RWPE2 (cell line): ENCODE results near the gene SEC14L6.
"Not testable (repeated sequence)": the region's sequence is repeated elsewhere in the genome, so short reads cannot be mapped to it uniquely, and the experiment has no call there.

Experiments
- ATAC-seq: fragments of 200-7000 bp; cut with Tn5 transposase; 3 replicates; pipeline ENCODE4 v1.9.1; 2021; ENCODE audit warnings: low read depth
- DNase-seq: peaks from one replicate; pipeline ENCODE4 v3.0.0-alpha.2; 2020; ENCODE audit warnings: low spot score
- H3K27ac ChIP-seq: fragments of 450-650 bp; 2 replicates; pipeline ENCODE4 v1.5.1; 2017; ENCODE audit warnings: mild to moderate bottlenecking; ENCODE audit not compliant: poor library complexity, severe bottlenecking
- H3K27me3 ChIP-seq: fragments of 250-450 bp; sonication (Bioruptor Pico); 2 replicates; pipeline ENCODE4 v1.5.1; 2021; ENCODE audit warnings: mild to moderate bottlenecking, moderate library complexity; ENCODE audit not compliant: insufficient read depth, poor library complexity, severe bottlenecking
- H3K36me3 ChIP-seq: fragments of 250-450 bp; sonication (Bioruptor Pico); 2 replicates; pipeline ENCODE4 v1.5.1; 2020; ENCODE audit warnings: low read depth, mild to moderate bottlenecking, moderate library complexity
- H3K4me1 ChIP-seq: fragments of 250-450 bp; sonication (Bioruptor Pico); 2 replicates; pipeline ENCODE4 v1.5.1; 2021; ENCODE audit warnings: mild to moderate bottlenecking, moderate library complexity; ENCODE audit not compliant: insufficient read depth, poor library complexity, severe bottlenecking
- H3K4me3 ChIP-seq: fragments of 250-450 bp; sonication (Bioruptor Pico); 2 replicates; pipeline ENCODE4 v1.5.1; 2021; ENCODE audit warnings: mild to moderate bottlenecking, moderate library complexity; ENCODE audit not compliant: severe bottlenecking
- H3K9me3 ChIP-seq: fragments of 250-450 bp; sonication (Bioruptor Pico); 2 replicates; pipeline ENCODE4 v1.5.1; 2021; ENCODE audit warnings: mild to moderate bottlenecking, moderate library complexity; ENCODE audit not compliant: severe bottlenecking
- CTCF ChIP-seq: fragments of 450-650 bp; IDR thresholded peaks from one replicate; pipeline ENCODE4 v1.5.1; 2017; ENCODE audit warnings: mild to moderate bottlenecking, moderate library complexity; ENCODE audit not compliant: poor library complexity, severe bottlenecking

The SEC14L6 gene

GRCh38 chr22:30564045-30564760 lies 17.7 kb upstream of the SEC14L6 start:
- Histone ChIP-seq H3K4me3 (no peak overlapping the region), H3K27me3 (no peaks in the 10 kb centered on the region), H3K36me3 (no peaks in the 10 kb centered on the region), H3K9me3 (no peaks in the 10 kb centered on the region), H3K4me1 (no peaks in the 10 kb centered on the region), H3K27ac (no peak overlapping the region)
- no peak for DNase-seq
- TF ChIP-seq CTCF: no peak
- ATAC-seq: no peak

GRCh38 chr22:30562366-30562765 lies 15.8 kb upstream of the SEC14L6 start:
- Histone ChIP-seq H3K27me3 (no peaks in the 10 kb centered on the region), H3K36me3 (no peaks in the 10 kb centered on the region), H3K27ac (no peak overlapping the region), H3K4me3 (no peak overlapping the region), H3K4me1 (no peaks in the 10 kb centered on the region), H3K9me3 (no peaks in the 10 kb centered on the region)
- no peak for DNase-seq
- TF ChIP-seq CTCF: no peak
- peak; percentile 75 for ATAC-seq

GRCh38 chr22:30561402-30562189 lies 15.1 kb upstream of the SEC14L6 start:
- DNase-seq (no peak), ATAC-seq (no peak)
- Histone ChIP-seq H3K9me3 (no peaks in the 10 kb centered on the region), H3K4me1 (no peaks in the 10 kb centered on the region), H3K27me3 (no peaks in the 10 kb centered on the region), H3K36me3 (no peaks in the 10 kb centered on the region), H3K4me3 (no peak overlapping the region), H3K27ac (no peak overlapping the region)
- no peak for TF ChIP-seq CTCF

DNA sequence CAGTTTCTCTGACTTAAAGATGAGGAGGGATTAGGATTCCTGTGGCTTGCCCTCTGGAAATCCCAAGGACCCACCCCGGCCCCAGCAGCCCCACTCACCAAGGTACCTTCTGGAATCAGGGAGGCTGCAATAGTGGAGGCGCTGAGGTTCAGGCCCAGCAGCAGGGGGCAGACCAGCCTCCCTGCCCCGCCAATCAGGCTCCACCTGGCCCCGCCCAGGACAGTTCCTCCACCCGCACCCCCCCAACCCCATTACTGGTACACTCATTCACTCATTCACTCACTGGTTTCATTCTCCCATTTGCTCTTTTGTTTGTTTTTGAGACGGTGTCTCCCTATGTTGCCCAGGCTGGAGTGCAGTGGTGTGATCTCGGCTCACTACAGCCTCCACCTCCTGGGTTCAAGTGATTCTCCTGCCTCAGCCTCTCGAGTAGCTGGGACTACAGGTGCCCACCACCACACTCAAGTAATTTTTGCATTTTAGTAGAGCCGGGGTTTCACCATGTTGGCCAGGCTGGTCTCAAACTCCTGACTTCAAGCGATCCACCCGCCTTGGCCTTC lies 14.2 kb upstream of the SEC14L6 start:
- not testable (repeated sequence) for DNase-seq, H3K9me3 ChIP-seq, ATAC-seq, H3K4me3 ChIP-seq, H3K27me3 ChIP-seq, H3K36me3 ChIP-seq, H3K27ac ChIP-seq, H3K4me1 ChIP-seq

DNA sequence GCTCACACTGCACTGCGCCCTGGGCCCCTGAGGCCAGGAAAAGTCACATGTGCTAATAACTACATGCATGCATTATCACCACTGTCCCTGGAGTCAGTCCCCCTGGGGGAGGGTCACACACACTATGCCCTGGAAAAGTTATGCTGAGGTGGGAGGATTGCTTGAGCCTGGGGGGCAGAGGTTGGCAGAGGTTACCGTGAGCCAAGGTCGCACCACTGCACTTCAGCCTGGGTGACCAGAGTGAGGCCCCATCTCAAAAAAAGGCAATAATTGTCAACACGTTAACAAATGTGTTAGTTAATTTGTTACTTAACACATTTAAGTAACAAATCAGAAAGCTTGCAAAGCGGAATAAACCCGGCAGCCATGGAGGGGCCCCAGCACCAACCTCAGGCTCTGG lies 13.3 kb upstream of the SEC14L6 start:
- no peak for TF ChIP-seq CTCF
- Histone ChIP-seq H3K9me3 (no peaks in the 10 kb centered on the region), H3K27me3 (no peaks in the 10 kb centered on the region), H3K4me3 (no peak overlapping the region), H3K4me1 (no peaks in the 10 kb centered on the region), H3K36me3 (no peaks in the 10 kb centered on the region), H3K27ac (no peak overlapping the region)
- ATAC-seq (no peak), DNase-seq (no peak)
